Measurements from ENCODE around the gene TMEM255B.

Gene TMEM255B

DNA sequence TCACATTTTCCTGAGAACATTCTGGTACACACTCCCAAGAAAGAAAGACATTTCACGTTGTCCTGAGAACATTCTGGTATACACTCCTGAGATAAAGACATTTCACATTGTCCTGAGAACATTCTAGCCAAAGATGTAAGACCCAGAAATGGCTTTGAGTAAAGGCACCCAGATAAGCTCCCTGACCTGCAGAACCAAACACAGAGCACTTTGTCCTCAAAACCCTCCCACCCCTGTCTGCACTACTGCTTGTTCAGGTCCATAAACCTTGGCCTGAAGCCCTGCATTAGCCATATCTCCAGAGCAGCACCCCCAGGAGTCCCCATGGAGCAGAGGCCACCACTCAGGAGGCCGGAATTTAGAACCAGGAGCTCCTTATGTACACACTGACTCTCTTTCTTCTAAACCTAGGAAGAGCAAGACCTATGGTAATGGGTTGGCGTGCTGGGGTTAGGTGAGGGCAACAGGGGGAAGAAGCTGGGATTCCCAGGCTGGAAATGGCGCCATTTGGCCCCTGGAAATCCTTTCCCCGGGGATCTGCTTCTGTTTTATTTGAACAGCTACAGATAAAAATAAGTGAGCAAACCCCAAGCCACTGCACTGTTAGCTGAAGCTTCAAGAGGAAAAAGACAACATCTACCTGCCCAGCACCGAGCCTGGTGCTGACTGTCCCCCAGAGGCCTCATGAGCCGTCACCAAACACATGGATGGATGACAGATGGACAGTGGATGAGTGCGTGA is 91.1 kb downstream of the TMEM255B start:
- TF ChIP-seq, protein P1, sequence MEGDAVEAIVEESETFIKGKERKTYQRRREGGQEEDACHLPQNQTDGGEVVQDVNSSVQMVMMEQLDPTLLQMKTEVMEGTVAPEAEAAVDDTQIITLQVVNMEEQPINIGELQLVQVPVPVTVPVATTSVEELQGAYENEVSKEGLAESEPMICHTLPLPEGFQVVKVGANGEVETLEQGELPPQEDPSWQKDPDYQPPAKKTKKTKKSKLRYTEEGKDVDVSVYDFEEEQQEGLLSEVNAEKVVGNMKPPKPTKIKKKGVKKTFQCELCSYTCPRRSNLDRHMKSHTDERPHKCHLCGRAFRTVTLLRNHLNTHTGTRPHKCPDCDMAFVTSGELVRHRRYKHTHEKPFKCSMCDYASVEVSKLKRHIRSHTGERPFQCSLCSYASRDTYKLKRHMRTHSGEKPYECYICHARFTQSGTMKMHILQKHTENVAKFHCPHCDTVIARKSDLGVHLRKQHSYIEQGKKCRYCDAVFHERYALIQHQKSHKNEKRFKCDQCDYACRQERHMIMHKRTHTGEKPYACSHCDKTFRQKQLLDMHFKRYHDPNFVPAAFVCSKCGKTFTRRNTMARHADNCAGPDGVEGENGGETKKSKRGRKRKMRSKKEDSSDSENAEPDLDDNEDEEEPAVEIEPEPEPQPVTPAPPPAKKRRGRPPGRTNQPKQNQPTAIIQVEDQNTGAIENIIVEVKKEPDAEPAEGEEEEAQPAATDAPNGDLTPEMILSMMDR (IDR thresholded peaks at IDR 0.05; ENCODE audit: low read length, missing control alignments), result no peak
- no peak for DNase-seq (ENCODE audit: low read depth)
- no peak overlapping the region for H3K4me3 ChIP-seq (replicated peaks; ENCODE audit: low read depth, low read length)

DNA sequence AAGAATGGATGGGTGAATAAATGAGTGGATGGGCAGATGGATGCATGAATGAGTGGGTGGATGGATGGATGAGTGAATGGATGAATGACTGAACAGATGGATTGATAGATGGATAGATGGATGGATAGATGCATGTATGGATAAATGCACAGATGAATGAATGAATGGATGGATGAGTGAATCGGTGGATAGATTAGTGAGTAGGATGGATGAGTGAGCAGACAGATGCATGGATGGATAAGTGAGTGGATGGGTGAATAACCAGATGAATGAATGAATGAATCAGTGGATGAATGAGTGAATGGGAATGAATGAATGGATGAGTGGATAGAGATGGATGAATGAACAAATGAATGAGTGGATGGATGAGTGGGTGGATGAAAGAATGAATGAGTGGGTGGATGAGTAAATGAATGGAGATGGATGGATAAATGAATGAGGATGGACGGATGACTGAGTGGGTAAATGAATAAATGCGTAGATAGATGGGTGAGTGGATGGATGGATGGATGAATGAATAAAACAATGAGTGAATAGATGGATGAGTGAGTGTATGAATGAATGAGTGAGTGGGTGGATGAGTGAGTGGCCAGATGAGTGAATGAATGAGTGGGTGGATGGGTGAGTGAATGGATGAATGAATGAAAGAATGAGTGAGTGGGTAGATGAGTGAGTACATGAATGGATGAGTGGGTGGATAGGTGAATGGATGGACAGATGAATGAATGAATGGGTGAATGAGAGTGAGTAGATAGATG is 91.9 kb downstream of the TMEM255B start:
- TF ChIP-seq, protein P1 (IDR thresholded peaks at IDR 0.05; ENCODE audit: low read length, missing control alignments), result no peak
- H3K4me3 ChIP-seq (replicated peaks; ENCODE audit: low read depth, low read length), result no peak overlapping the region
- DNase-seq (ENCODE audit: low read depth), result no peak

DNA sequence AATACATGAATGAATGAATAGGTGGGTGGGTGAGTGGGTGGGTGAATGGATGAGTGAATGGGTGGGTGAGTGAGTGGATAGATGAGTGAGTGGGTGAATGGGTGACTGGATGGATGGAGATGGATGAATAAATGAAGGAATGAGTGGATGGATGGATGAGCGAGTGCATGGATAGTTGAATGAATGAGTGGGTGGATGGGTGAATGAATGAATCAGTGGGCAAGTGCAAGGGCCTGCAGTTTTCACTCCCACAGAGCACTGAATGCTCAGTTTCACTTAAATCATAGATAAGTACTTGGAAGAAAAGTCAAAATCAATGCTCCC is 92.4 kb downstream of the TMEM255B start:
- TF ChIP-seq, protein P1 (IDR thresholded peaks at IDR 0.05; ENCODE audit: low read length, missing control alignments), result no peak
- no peak for DNase-seq (ENCODE audit: low read depth)
- H3K4me3 ChIP-seq (replicated peaks; ENCODE audit: low read depth, low read length), result no peak overlapping the region

DNA sequence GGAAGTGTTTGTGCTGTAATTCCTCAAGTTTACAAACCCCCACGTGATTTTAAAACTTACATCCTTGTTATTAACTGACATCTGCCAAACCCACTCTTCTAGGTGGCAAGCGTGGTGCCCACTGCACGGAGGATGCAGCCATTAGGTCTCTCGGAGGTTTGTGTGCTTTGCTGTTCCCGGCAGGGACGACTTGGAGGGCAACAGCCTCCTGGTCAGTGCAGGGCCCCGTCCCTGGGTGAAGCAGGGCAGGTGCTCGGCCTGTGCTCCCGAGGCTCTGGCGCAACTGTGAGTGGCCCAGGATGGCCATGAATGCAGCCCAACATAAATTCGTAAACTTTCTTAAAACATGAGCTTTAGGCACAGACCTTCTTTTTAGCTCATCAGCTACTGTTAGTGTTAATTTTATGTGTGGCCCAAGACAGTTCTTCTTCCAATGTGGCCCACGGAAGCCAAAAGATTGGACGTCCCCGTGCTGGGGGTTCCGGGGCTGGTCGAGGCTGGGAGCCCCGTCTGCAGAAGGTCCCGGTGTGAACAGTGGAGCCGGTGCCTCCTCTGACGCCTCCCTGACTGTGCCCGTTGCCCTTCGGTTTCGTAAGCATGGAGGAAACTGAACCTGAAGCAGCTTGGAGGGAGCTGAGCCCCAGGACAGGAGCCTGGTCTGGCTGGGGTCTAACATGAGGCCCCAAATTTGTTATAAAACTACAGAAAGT is 93.0 kb downstream of the TMEM255B start:
- TF ChIP-seq, protein P1 (IDR thresholded peaks at IDR 0.05; ENCODE audit: low read length, missing control alignments), result no peak
- no peak for DNase-seq (ENCODE audit: low read depth)

DNA sequence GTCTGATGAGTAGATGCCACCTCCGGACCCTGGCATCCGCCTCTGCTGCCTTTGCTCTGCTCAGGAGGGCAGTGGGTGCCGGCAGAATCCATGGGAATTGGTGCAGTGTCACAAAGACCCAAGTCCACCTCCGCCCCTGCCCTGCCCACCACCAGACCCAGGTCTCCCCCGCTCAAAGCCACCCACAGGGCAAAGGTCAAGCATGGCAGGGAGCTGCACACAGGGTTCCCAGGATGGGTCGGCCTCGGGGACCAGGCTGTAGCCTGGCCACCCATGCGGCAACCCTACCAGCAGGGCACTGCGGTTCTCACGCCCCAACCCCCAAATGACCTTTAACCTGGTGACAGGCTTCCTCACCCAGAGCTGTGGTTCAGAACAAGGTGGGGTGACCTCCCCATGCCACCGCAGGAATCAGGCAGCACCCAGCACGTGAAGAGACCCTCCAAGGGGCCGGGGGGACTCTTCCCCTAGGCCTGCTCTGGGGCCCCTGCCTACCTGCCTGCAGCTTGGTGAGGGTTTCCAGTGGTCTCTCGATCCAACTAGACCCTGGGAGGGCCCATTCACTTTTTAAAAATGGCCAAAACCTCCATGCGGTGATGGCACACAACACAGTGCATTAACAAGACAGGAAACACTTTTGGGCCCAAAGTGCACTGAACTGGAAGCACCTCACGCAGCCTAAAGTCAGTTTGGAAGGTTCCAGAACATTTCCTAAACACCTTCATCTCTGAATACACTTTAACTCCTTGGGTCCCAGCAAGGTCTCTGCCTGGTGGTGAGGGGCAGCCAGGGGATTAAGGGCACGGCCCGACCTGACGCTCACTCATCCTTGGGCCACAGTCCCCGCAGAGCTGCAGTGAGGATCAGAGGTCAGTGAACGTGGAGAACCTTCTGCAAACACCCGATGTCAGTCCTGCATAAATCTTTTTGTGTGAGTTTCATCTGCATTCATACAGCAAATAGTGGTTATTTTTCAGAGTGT is 93.8 kb downstream of the TMEM255B start:
- H3K4me3 ChIP-seq (replicated peaks; ENCODE audit: low read depth, low read length), result no peak overlapping the region
- TF ChIP-seq, protein P1 (IDR thresholded peaks at IDR 0.05; ENCODE audit: low read length, missing control alignments), result no peak
- DNase-seq (ENCODE audit: low read depth), result no peak

More for the DNA sequence above, 93.0 kb downstream of the TMEM255B start:
- H3K4me3 ChIP-seq (replicated peaks; ENCODE audit: low read depth, low read length), result no peak overlapping the region

DNA sequence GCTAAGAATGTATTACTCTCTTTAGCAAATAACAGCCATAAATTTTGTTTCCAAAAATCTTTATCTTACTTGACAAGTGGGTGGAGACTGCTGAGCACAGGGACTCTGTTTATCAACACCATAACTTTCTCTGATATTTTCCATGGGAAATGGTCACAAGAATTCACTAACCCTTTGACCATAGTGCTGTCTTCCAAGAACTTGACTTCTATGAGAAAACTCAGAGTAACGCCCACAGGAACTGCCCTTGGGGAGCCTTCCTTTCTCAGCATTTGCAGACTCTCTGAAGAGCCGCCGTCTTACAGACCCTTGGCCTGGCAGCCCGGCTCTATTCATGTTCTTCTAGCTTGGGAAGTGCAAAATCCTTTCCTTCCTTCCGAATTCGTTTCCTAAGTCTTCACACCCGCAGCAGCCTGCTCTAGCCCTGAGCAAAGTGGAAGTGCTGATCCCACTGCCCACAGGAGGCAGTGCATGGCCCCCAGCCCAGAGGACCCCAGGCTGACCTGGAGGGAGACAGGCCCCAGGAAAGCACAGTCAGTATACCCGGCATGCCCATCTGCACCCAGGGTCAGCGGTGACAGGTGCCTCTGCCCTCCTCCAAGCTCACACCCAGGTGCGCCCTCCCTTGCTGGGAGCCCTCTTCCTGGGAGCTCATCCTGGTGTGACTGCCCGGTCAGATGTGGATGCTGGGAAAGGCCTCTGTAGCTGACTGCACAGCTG is 94.7 kb downstream of the TMEM255B start:
- TF ChIP-seq, protein P1 (IDR thresholded peaks at IDR 0.05; ENCODE audit: low read length, missing control alignments), result no peak
- no peak overlapping the region for H3K4me3 ChIP-seq (replicated peaks; ENCODE audit: low read depth, low read length)
- DNase-seq (ENCODE audit: low read depth), result no peak

All from fibroblast of pulmonary artery (primary cell).